CD4-positive, alpha-beta T cell treated with Interleukin-2 at 100 ng/mL for 4 hours (primary cell): ENCODE data around the gene PTPN7.
"Not testable (repeated sequence)": the region's sequence is repeated elsewhere in the genome, so short reads cannot be mapped to it uniquely, and the experiment has no call there.

Experiments
- DNase-seq: peaks from one replicate; pipeline ENCODE4 v3.0.0-alpha.2; 2020; ENCODE audit warnings: low spot score

The PTPN7 gene

GRCh38 chr1:202189918-202190715 lies 29.7 kb upstream of the PTPN7 start:
- DNase-seq, result no peak

- peak; percentile 74 for DNase-seq
These were observed 28.8 kb upstream of the PTPN7 start for GRCh38 chr1:202189001-202189790.

- DNase-seq, result no peak
These were observed 27.4 kb upstream of the PTPN7 start for GRCh38 chr1:202187697-202188407.

- DNase-seq, result no peak
These were observed 26.8 kb upstream of the PTPN7 start for GRCh38 chr1:202187041-202187671.

- DNase-seq, result no peak
These were observed 25.9 kb upstream of the PTPN7 start for GRCh38 chr1:202186327-202186726.

- peak; percentile 68 for DNase-seq
These were observed 24.5 kb upstream of the PTPN7 start for GRCh38 chr1:202184750-202185460.

GRCh38 chr1:202182040-202182877 lies 21.9 kb upstream of the PTPN7 start:
- no peak for DNase-seq

- no peak for DNase-seq
These were observed 21.2 kb upstream of the PTPN7 start for GRCh38 chr1:202181586-202181985.

GRCh38 chr1:202180751-202181139 lies 20.3 kb upstream of the PTPN7 start:
- not testable (repeated sequence) for DNase-seq

- DNase-seq, result no peak
These were observed 19.7 kb upstream of the PTPN7 start for GRCh38 chr1:202179828-202180750.

GRCh38 chr1:202176949-202177927 lies 16.8 kb upstream of the PTPN7 start:
- no peak for DNase-seq

- no peak for DNase-seq
These were observed 13.6 kb upstream of the PTPN7 start for GRCh38 chr1:202173993-202174392.

- DNase-seq, result no peak
These were observed 11.6 kb upstream of the PTPN7 start for GRCh38 chr1:202172015-202172355.

GRCh38 chr1:202171292-202172014 lies 11.1 kb upstream of the PTPN7 start:
- DNase-seq, result no peak

GRCh38 chr1:202170726-202171125 lies 10.3 kb upstream of the PTPN7 start:
- no peak for DNase-seq

- DNase-seq, result no peak
These were observed 8.5 kb upstream of the PTPN7 start for GRCh38 chr1:202168861-202169260.

- no peak for DNase-seq
These were observed 7.5 kb upstream of the PTPN7 start for GRCh38 chr1:202167708-202168415.
